ENCODE measurements around the gene C4orf46. TPM values are rescaled to one million over a fixed set of nuclear protein-coding genes. Genes with fewer than 3 reads are reported as not detected.

C4orf46 gene
- total and polyA plus RNA-seq, 2 of the 4 experiments (the other 2 are of a cell fraction) = 8.1 to 10.0 TPM

DNA sequence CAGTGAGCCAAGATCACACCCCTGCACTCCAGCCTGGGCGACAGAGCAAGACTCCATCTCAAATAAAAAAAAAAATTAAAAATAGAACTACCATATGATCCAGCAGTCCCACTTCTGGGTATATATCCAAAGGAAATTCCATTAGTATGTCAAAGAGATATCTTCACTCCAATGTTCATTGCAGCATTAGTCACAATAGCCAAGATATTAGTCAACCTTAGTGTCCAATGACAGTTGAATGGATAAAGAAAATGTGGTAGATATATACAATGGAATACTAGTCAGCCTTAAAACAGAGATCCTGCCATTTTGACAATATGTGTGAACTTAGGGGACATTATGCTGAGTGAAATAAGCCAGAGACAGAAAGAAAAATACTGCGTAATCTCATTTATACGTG lies 49.4 kb downstream of the C4orf46 start:
- no peak for TF ChIP-seq ELK1 (IDR thresholded peaks at IDR 0.05; ENCODE audit: borderline replicate concordance, low read depth, low read length)
- TF ChIP-seq CTCF (conservative IDR thresholded peaks at IDR 0.05; ENCODE audit: low read depth, low read length) = no peak
- no peak for TF ChIP-seq RCOR1 (IDR thresholded peaks at IDR 0.05; ENCODE audit: insufficient replicate concordance, low read length)
- TF ChIP-seq USF2 (IDR thresholded peaks at IDR 0.05; ENCODE audit: low read depth, low read length) = no peak
- no peak for TF ChIP-seq CHD1 (IDR thresholded peaks at IDR 0.05; ENCODE audit: low read depth, low read length)
- TF ChIP-seq SMC3 (IDR thresholded peaks at IDR 0.05; ENCODE audit: low read depth, low read length) = no peak
- TF ChIP-seq MAZ (IDR thresholded peaks at IDR 0.05; ENCODE audit: borderline replicate concordance, low read depth, low read length) = no peak
- TF ChIP-seq BHLHE40 (IDR thresholded peaks at IDR 0.05; ENCODE audit: low read depth, low read length) = no peak
- no peak for TF ChIP-seq FOS (IDR thresholded peaks at IDR 0.05; ENCODE audit: low read depth, low read length)
- TF ChIP-seq MAFK (IDR thresholded peaks at IDR 0.05; ENCODE audit: low read depth, low read length) = no peak
- no peak for TF ChIP-seq RFX5 (IDR thresholded peaks at IDR 0.05; ENCODE audit: low read depth, low read length)
- no peak for TF ChIP-seq POLR2A (IDR thresholded peaks at IDR 0.05; ENCODE audit: low read depth, low read length)
- no peak for TF ChIP-seq NFE2L2 (IDR thresholded peaks at IDR 0.05; ENCODE audit: low read depth, low read length)
- no peak for TF ChIP-seq RAD21 (IDR thresholded peaks at IDR 0.05; ENCODE audit: low read length)
- TF ChIP-seq MXI1 (IDR thresholded peaks at IDR 0.05; ENCODE audit: borderline replicate concordance, low read depth, low read length) = no peak
- no peak for TF ChIP-seq CEBPB (IDR thresholded peaks at IDR 0.05; ENCODE audit: low read depth, low read length)
- no peak overlapping the region for H2BK120ac ChIP-seq (ENCODE audit: low read depth, low read length)
- peak; percentile 34 for DNase-seq
- H3K9me3 ChIP-seq (ENCODE audit: control insufficient read depth, insufficient read depth, low read length) = no peaks in the 10 kb centered on the region
- H4K20me1 ChIP-seq (ENCODE audit: insufficient read depth, low read length) = no peaks in the 10 kb centered on the region
- no peak overlapping the region for H3K56ac ChIP-seq (ENCODE audit: extremely low read depth, insufficient read depth, low read length)
- no peak overlapping the region for H3K4me3 ChIP-seq (ENCODE audit: insufficient read depth, low read depth, low read length)
- no peak overlapping the region for H2BK5ac ChIP-seq (ENCODE audit: low read depth, low read length, poor library complexity, severe bottlenecking)
- no peaks in the 10 kb centered on the region for H3K36me3 ChIP-seq (ENCODE audit: control insufficient read depth, insufficient read depth, low read length)
- no peak overlapping the region for H4K91ac ChIP-seq (ENCODE audit: insufficient read depth, low read depth, low read length)
- H2AFZ ChIP-seq (replicated peaks; ENCODE audit: low read length, poor library complexity) = no peak overlapping the region
- intact Hi-C loops (cut with micrococcal nuclease) (no loop called here), dilution Hi-C loops (cut with HindIII; ENCODE audit: low sequenced_read_pairs, unreplicated experiment) (no loop called here), in situ Hi-C loops (cut with MboI; ENCODE audit: low sequenced_read_pairs) (loop anchor here (5.0 kb wide), 1 partner anchor 360 kb away; no protein-coding TSS in a partner anchor)
- H3K4me2 ChIP-seq (ENCODE audit: low read depth, low read length) = no peak overlapping the region
- H3K27ac ChIP-seq (ENCODE audit: insufficient read depth, low read length) = no peak overlapping the region
- H2BK20ac ChIP-seq (ENCODE audit: low read depth, low read length) = no peak overlapping the region
- no peak overlapping the region for H2AK9ac ChIP-seq (replicated peaks; ENCODE audit: low read depth, low read length, poor library complexity)
- no peak overlapping the region for H3K23ac ChIP-seq (ENCODE audit: low read depth, low read length)
- no peak overlapping the region for H2BK15ac ChIP-seq (ENCODE audit: low read depth, low read length)
- no peak overlapping the region for H4K8ac ChIP-seq (ENCODE audit: low read depth in 2 of 2, low read length in 2 of 2)
- ChIA-PET CTCF (no interaction called here), POLR2A (ENCODE audit: unreplicated experiment) (no interaction called here)
- H4K5ac ChIP-seq (ENCODE audit: low read depth, low read length) = no peak overlapping the region
- H3K9me1 ChIP-seq (ENCODE audit: insufficient read depth, low read length) = no peaks in the 10 kb centered on the region
- H3K27me3 ChIP-seq (ENCODE audit: control insufficient read depth, insufficient read depth, low read length) = no peaks in the 10 kb centered on the region
- no peak for ATAC-seq (ENCODE audit: low read depth)
- no TSS peak for BruUV-seq (replicated peaks)
- no peaks in the 10 kb centered on the region for H3K4me1 ChIP-seq (ENCODE audit: control insufficient read depth, insufficient read depth, low read length)
- no peaks in the 10 kb centered on the region for H3K79me1 ChIP-seq (ENCODE audit: low read depth in 1 of 2, low read length in 2 of 2)
- H3K4ac ChIP-seq (ENCODE audit: low read depth, low read length) = no peak overlapping the region
- no peak overlapping the region for H2AK5ac ChIP-seq (ENCODE audit: low read depth, low read length)
- 92% methylated on average over 2 of the region's 3 CpGs; no CpG with 5 or more reads in 1 of the 2 experiments for WGBS, 2 experiments (ENCODE audit: extremely low coverage in 2 of 2, insufficient read length in 1 of 2)
- no peak overlapping the region for H3K9ac ChIP-seq (ENCODE audit: low read depth, low read length)
- H3K18ac ChIP-seq (ENCODE audit: low read depth, low read length) = no peak overlapping the region
- H3K14ac ChIP-seq (replicated peaks; ENCODE audit: low read depth, low read length) = no peak overlapping the region; the same call in 1 of the 2 replicates
